K562 (cell line): Measurements from ENCODE around the gene CALB2. TPM values are rescaled to one million over a fixed set of nuclear protein-coding genes. Genes with fewer than 3 reads are reported as not detected.

Experiments
- ATAC-seq: fragments of 200-7000 bp; cut with Tn5 transposase; 3 replicates; pipeline ENCODE4 v1.9.1; 2020; ENCODE audit warnings: moderate library complexity
- BruUV-seq: library from RNA; stranded (reverse); fragments of 400-500 nt; replicated peaks from 2 replicates; lab custom pipeline; 2021; lab: Mats Ljungman, UMichigan
- CTCF ChIA-PET: fragments of 300-600 bp; formaldehyde crosslinking; extraction: SDS; loops from one replicate; lab custom pipeline; 2021; ENCODE audit warnings: low intra/inter-chr PET ratio; lab: Yijun Ruan, JAX
- POLR2A ChIA-PET: fragments of 300-600, 350-650 bp; sonication (Branson Sonifier 250); formaldehyde crosslinking; extraction: SDS; loops from one replicate; lab custom pipeline; 2021; ENCODE audit warnings: antibody characterized with exemption, inconsistent platforms; lab: Yijun Ruan, JAX
- DNase-seq, 4 experiments: peaks; one replicate each; pipeline versions ENCODE4 v3.0.0 to v3.0.0-alpha.2; 2011 to 2018; ENCODE audit warnings: low spot score in 3 of 4, mixed read lengths in 3 of 4; ENCODE audit errors: extremely low read depth in 1 of 4
- FAIRE-seq: peaks from 2 replicates; lab custom pipeline; 2011; peaks lifted over from hg19 to GRCh38; lab: Jason Lieb, UNC
- H2AFZ ChIP-seq: 2 replicates; pipeline ENCODE4 v1.6.0; 2011; ENCODE audit warnings: low read depth, low read length, control low read depth, inconsistent platforms
- H3K27ac ChIP-seq: fragments of 200-600 bp; 3 replicates; pipeline ENCODE4 v1.8.0; 2011; ENCODE audit warnings: low read depth, mild to moderate bottlenecking, control low read depth, inconsistent platforms, low read length, moderate library complexity, mixed read lengths; ENCODE audit errors: extremely low read depth
- H3K27me3 ChIP-seq, 2 experiments: fragments of 300-600 bp in 1 of 2; 2 replicates in 1 of 2; 3 replicates in 1 of 2; pipeline versions ENCODE4 v1.6.0 to v1.8.0; 2011; ENCODE audit warnings: inconsistent platforms in 2 of 2, low read length in 2 of 2, mild to moderate bottlenecking in 1 of 2, mixed read lengths in 1 of 2, moderate library complexity in 1 of 2; ENCODE audit not compliant: control insufficient read depth in 2 of 2, insufficient read depth in 2 of 2
- H3K36me3 ChIP-seq: fragments of 300-600 bp; 3 replicates; pipeline ENCODE4 v1.8.0; 2011; ENCODE audit warnings: mild to moderate bottlenecking, low read length, inconsistent platforms; ENCODE audit not compliant: control insufficient read depth, insufficient read depth
- H3K4me1 ChIP-seq, 2 experiments: fragments of 200-600 bp in 1 of 2; replicated peaks in 1 of 2; 2 replicates in 1 of 2; 3 replicates in 1 of 2; pipeline versions ENCODE4 v1.5.1 to v1.8.0; 2011; ENCODE audit warnings: inconsistent platforms in 2 of 2, low read length in 2 of 2, mild to moderate bottlenecking in 1 of 2, mixed read lengths in 1 of 2, moderate library complexity in 1 of 2; ENCODE audit not compliant: control insufficient read depth in 2 of 2, insufficient read depth in 2 of 2
- H3K4me2 ChIP-seq: 2 replicates; pipeline ENCODE4 v1.6.1; 2011; ENCODE audit warnings: low read length, control low read depth, inconsistent platforms, mixed read lengths; ENCODE audit not compliant: insufficient read depth
- H3K4me3 ChIP-seq: fragments of 200-600 bp; sonication (generic), shearing (Covaris generic); 2 replicates; pipeline ENCODE4 v1.5.1; 2016; ENCODE audit warnings: control low read depth, inconsistent platforms
- H3K79me2 ChIP-seq: fragments of 200-600 bp; 3 replicates; pipeline ENCODE4 v1.8.0; 2011; ENCODE audit warnings: low read length, inconsistent platforms; ENCODE audit not compliant: control insufficient read depth, insufficient read depth
- H3K9ac ChIP-seq, 2 experiments: 2 replicates each; pipeline versions ENCODE4 v1.6.0 to v1.6.1; 2011; ENCODE audit warnings: low read depth in 2 of 2, low read length in 2 of 2, control low read depth in 1 of 2, inconsistent platforms in 1 of 2, mild to moderate bottlenecking in 1 of 2, mixed read lengths in 1 of 2; ENCODE audit not compliant: insufficient read depth in 1 of 2
- H3K9me1 ChIP-seq: one replicate; pipeline ENCODE4 v1.6.0; 2011; ENCODE audit warnings: inconsistent platforms, mild to moderate bottlenecking, low read length, moderate library complexity; ENCODE audit not compliant: control insufficient read depth, insufficient read depth
- H3K9me3 ChIP-seq: replicated peaks from 2 replicates; pipeline ENCODE4 v1.5.1; 2011; ENCODE audit warnings: low read depth, low read length, inconsistent platforms; ENCODE audit not compliant: control insufficient read depth, insufficient read depth
- H4K20me1 ChIP-seq: replicated peaks from 2 replicates; pipeline ENCODE4 v1.6.1; 2011; ENCODE audit warnings: low read length, inconsistent platforms, mixed read lengths; ENCODE audit not compliant: control insufficient read depth, insufficient read depth
- E2F3 ChIP-seq: fragments of 250-450 bp; sonication (Bioruptor Pico); IDR thresholded peaks from 2 replicates; pipeline ENCODE4 v1.4.0; 2020; ENCODE audit warnings: mild to moderate bottlenecking
- LEF1 ChIP-seq: fragments of 450-650 bp; IDR thresholded peaks from 2 replicates; pipeline ENCODE4 v1.6.1; 2016; ENCODE audit warnings: mild to moderate bottlenecking
- ZNF586 ChIP-seq: fragments of 450-650 bp; formaldehyde crosslinking; conservative IDR thresholded peaks from 2 replicates; pipeline ENCODE4 v1.4.0; 2020; ENCODE audit warnings: mild to moderate bottlenecking, moderate library complexity
- WGBS: fragments of 100-300 bp; shearing (Covaris generic); methylation state at CpG from one replicate; pipeline ENCODE4 v1.1.6; 2016; ENCODE audit warnings: low coverage, mixed read lengths; ENCODE audit not compliant: insufficient coverage; ENCODE audit errors: missing lambda C conversion rate; 5-methylcytosine and 5-hydroxymethylcytosine counted together
- in situ Hi-C: fragments of 300-500 bp; cut with MboI; formaldehyde crosslinking; loops from 4 replicates; pipeline ENCODE4 v1.15.0; 2018; ENCODE audit warnings: inconsistent platforms, mixed read lengths
- intact Hi-C: fragments of 100-400 bp; cut with micrococcal nuclease; formaldehyde crosslinking; loops from 2 replicates; pipeline ENCODE4 v1.14.2; 2022
- polyA plus RNA-seq, 8 experiments: library from polyadenylated mRNA; depleted of rRNA in 4 of 8; stranded (reverse) in 5 of 8; unstranded in 3 of 8; fragments of >200 nt; fragmentation: Nextera tagmentation in 2 of 8; fragmentation: Illumina TruSeq in 1 of 8; extraction: Ambion mirVana in 2 of 8; extraction: Trizol in 1 of 8; gene quantifications; 2 replicates each; pipeline versions ENCODE4 v1.2.1 to v1.2.3, GENCODE V29; 2011 to 2014; ENCODE audit warnings: inconsistent platforms in 1 of 8, missing spikeins in 1 of 8
- total RNA-seq, 7 experiments: library from RNA; depleted of rRNA in 6 of 7; stranded (reverse); fragments of >200 nt in 6 of 7; fragmentation: Illumina TruSeq in 2 of 7; extraction: Trizol in 2 of 7; gene quantifications; 2 replicates each; pipeline versions ENCODE4 v1.2.1 to v1.2.3, GENCODE V29; 2011 to 2021; ENCODE audit warnings: low replicate concordance in 1 of 7
- TF ChIP-seq, protein P1 (sequence below): fragments of 250-450 bp; sonication (Bioruptor Pico); IDR thresholded peaks from 2 replicates; pipeline ENCODE4 v1.6.1; 2021; ENCODE audit warnings: mild to moderate bottlenecking

CALB2 gene
- total and polyA plus RNA-seq, 9 of the 15 experiments (the other 6 are each of a cell fraction or from before 2014, with no cell fraction given) = not detected

GRCh38 chr16:71315269-71315668, 43.3 kb upstream of the CALB2 start:
- DNase-seq = no peak
- H3K9ac ChIP-seq = no peak overlapping the region
- H3K9me1 ChIP-seq = no peaks in the 10 kb centered on the region
- no peaks in the 10 kb centered on the region for H3K79me2 ChIP-seq
- POLR2A ChIA-PET = interaction anchor here (1.3 kb wide), 1 partner anchor 16 kb away, joined by 4 read pairs; no protein-coding TSS in a partner anchor
- CTCF ChIA-PET = no interaction called here
- H2AFZ ChIP-seq = no peak overlapping the region
- no peak overlapping the region for H3K4me3 ChIP-seq
- no peak for TF ChIP-seq ZNF586 (CRISPR knock-in tag)
- TF ChIP-seq LEF1 = no peak
- TF ChIP-seq E2F3 (CRISPR knock-in tag) = no peak
- TF ChIP-seq, all 486 proteins: peak for 0
- intact Hi-C loops (no loop called here), in situ Hi-C loops (no loop called here)
- no peak for ATAC-seq
- Histone ChIP-seq H4K20me1 (no peaks in the 10 kb centered on the region; the same call in 1 of the 2 replicates), H3K4me1 (no peaks in the 10 kb centered on the region), H3K36me3 (no peaks in the 10 kb centered on the region), H3K4me2 (no peak overlapping the region), H3K27me3 (no peaks in the 10 kb centered on the region), H3K9me3 (no peaks in the 10 kb centered on the region), H3K27ac (no peak overlapping the region)
- BruUV-seq = no TSS peak
- no peak for FAIRE-seq
- WGBS = 0% methylated on average over 3 of the region's 3 CpGs

DNA sequence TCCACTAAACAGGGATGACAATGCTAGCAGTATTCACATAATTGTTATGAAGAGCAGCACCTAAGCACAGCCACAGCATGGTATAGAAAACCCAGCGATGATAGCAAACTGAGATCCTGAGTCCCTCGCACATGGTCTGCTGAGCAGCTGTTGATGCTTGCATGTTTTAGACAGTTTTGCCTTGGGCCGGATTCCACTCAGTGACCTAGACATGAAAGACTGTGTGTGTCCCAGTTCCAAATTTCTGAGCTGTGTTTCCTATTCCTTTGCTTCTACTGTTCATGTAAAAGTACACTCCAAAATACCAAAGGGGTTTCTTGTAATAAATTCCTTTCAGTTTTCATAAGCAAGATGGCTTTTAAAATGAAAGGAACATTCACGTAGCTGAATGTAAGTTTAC, 38.5 kb upstream of the CALB2 start:
- no peak for FAIRE-seq

More for the DNA sequence above, 38.5 kb upstream of the CALB2 start:
- no peaks in the 10 kb centered on the region; a peak in 2 of 5 replicates for H3K27me3 ChIP-seq
- BruUV-seq = no TSS peak
- H2AFZ ChIP-seq = no peak overlapping the region
- no peak overlapping the region for H3K4me3 ChIP-seq
- ChIA-PET CTCF (no interaction called here), POLR2A (no interaction called here)
- TF ChIP-seq, protein P1, sequence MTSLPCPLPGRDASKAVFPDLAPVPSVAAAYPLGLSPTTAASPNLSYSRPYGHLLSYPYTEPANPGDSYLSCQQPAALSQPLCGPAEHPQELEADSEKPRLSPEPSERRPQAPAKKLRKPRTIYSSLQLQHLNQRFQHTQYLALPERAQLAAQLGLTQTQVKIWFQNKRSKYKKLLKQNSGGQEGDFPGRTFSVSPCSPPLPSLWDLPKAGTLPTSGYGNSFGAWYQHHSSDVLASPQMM (CRISPR knock-in tag) = no peak
- H3K9ac ChIP-seq = no peak overlapping the region
- intact Hi-C loops (no loop called here), in situ Hi-C loops (no loop called here)
- no peaks in the 10 kb centered on the region for H3K79me2 ChIP-seq
- H3K27ac ChIP-seq = no peak overlapping the region
- H4K20me1 ChIP-seq = no peaks in the 10 kb centered on the region
- ATAC-seq (no peak), DNase-seq (no peak)
- H3K4me2 ChIP-seq = no peak overlapping the region
- H3K9me3 ChIP-seq = no peaks in the 10 kb centered on the region
- H3K36me3 ChIP-seq = no peaks in the 10 kb centered on the region
- H3K9me1 ChIP-seq = no peaks in the 10 kb centered on the region
- H3K4me1 ChIP-seq = no peaks in the 10 kb centered on the region
- WGBS = 1% methylated on average over 4 of the region's 4 CpGs
